Endothelial cell of umbilical vein (primary cell): Measurements from ENCODE around the gene TTLL11.
A peak's percentile ranks its signal among the peaks of the same experiment; 100 is the strongest.

Experiments
- JUN ChIP-seq: IDR thresholded peaks from 2 replicates; pipeline ENCODE4 v1.6.1; 2011; ENCODE audit warnings: borderline replicate concordance, low read depth; ENCODE audit not compliant: insufficient read length, insufficient read depth
- POLR2A ChIP-seq: IDR thresholded peaks from 2 replicates; pipeline ENCODE4 v1.6.1; 2012; ENCODE audit warnings: low read depth, mild to moderate bottlenecking, control low read depth, low read length
- POLR2AphosphoS5 ChIP-seq: IDR thresholded peaks from 2 replicates; pipeline ENCODE4 v1.6.1; 2012; ENCODE audit warnings: low read depth, mild to moderate bottlenecking, control low read depth, low read length, moderate library complexity; ENCODE audit not compliant: insufficient read depth
- TF ChIP-seq, protein P1 (sequence below), 2 donors: IDR thresholded peaks; 1 replicate in 1 of 2; 2 replicates in 1 of 2; pipeline ENCODE4 v1.5.1; 2011; ENCODE audit warnings: low read length in 2 of 2, mild to moderate bottlenecking in 2 of 2, moderate library complexity in 2 of 2, control low read depth in 1 of 2, inconsistent platforms in 1 of 2, low read depth in 1 of 2; ENCODE audit not compliant: insufficient read depth in 1 of 2; ENCODE audit errors: extremely low read depth in 1 of 2

DNA sequence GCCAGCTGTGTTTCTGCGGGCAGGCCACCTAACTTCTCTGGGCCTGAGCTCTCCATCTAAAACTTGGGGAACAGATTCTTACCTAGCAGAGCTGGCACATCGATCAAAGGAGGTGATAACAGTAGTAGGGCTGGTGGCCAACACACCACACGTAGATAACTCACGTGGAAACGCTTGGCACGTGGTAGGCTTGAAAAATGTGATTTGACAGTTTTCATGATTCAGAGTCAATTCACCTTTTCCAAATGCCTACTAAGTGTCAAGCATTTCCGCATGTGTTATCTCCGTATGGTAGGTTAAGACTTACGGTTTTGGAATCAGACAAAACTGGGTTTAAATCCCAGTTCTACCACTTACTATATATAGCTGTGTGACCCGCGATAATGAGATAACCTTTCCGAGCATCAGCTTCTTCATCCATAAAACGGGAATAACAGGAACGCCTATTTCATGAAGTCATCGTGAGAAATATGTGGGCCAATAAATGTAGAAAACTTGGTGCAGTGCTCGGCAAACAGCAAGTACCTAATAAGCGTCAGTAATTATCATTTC is 41.0 kb upstream of the TTLL11 start:
- TF ChIP-seq, protein P1, sequence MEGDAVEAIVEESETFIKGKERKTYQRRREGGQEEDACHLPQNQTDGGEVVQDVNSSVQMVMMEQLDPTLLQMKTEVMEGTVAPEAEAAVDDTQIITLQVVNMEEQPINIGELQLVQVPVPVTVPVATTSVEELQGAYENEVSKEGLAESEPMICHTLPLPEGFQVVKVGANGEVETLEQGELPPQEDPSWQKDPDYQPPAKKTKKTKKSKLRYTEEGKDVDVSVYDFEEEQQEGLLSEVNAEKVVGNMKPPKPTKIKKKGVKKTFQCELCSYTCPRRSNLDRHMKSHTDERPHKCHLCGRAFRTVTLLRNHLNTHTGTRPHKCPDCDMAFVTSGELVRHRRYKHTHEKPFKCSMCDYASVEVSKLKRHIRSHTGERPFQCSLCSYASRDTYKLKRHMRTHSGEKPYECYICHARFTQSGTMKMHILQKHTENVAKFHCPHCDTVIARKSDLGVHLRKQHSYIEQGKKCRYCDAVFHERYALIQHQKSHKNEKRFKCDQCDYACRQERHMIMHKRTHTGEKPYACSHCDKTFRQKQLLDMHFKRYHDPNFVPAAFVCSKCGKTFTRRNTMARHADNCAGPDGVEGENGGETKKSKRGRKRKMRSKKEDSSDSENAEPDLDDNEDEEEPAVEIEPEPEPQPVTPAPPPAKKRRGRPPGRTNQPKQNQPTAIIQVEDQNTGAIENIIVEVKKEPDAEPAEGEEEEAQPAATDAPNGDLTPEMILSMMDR (IDR thresholded peaks at IDR 0.05; ENCODE audit: extremely low read depth in 1 of 2, insufficient read depth in 1 of 2, low read depth in 1 of 2, low read length in 2 of 2): no peak
- no peak for TF ChIP-seq POLR2A
- TF ChIP-seq JUN: peak; percentile 22
- no peak for TF ChIP-seq POLR2AphosphoS5
